Bronchial epithelial cell (primary cell): ENCODE results near the gene COX7A2. TPM values are rescaled to one million over a fixed set of nuclear protein-coding genes. Genes with fewer than 3 reads are reported as not detected.
A peak's percentile ranks its signal among the peaks of the same experiment; 100 is the strongest.

ENCODE experiments used
- DNase-seq: peaks from one replicate; pipeline ENCODE4 v3.0.0-alpha.2; 2010; ENCODE audit warnings: low read depth
- FAIRE-seq: peaks from 2 replicates; lab custom pipeline; 2011; peaks lifted over from hg19 to GRCh38; lab: Jason Lieb, UNC
- H3K27me3 ChIP-seq: 2 replicates; pipeline ENCODE4 v1.5.1; 2011; ENCODE audit warnings: low read length; ENCODE audit not compliant: control insufficient read depth, insufficient read depth
- H3K36me3 ChIP-seq: 2 replicates; pipeline ENCODE4 v1.5.1; 2011; ENCODE audit warnings: low read length; ENCODE audit not compliant: control insufficient read depth, insufficient read depth
- H3K4me3 ChIP-seq: 2 replicates; pipeline ENCODE4 v1.5.1; 2011; ENCODE audit warnings: mild to moderate bottlenecking, low read depth, low read length, control low read depth
- CTCF ChIP-seq: IDR thresholded peaks from 2 replicates; pipeline ENCODE4 v1.5.1; 2011; ENCODE audit warnings: mild to moderate bottlenecking, moderate library complexity, low read length, control low read depth, inconsistent platforms; ENCODE audit not compliant: insufficient read depth, severe bottlenecking
- total RNA-seq: library from RNA; depleted of rRNA; stranded (reverse); fragments of >200 nt; gene quantifications from 2 replicates; pipeline ENCODE4 v1.2.1, GENCODE V29; 2014

COX7A2 gene
- total RNA-seq, 1 donor from 2014 or later, result 176 TPM

DNA sequence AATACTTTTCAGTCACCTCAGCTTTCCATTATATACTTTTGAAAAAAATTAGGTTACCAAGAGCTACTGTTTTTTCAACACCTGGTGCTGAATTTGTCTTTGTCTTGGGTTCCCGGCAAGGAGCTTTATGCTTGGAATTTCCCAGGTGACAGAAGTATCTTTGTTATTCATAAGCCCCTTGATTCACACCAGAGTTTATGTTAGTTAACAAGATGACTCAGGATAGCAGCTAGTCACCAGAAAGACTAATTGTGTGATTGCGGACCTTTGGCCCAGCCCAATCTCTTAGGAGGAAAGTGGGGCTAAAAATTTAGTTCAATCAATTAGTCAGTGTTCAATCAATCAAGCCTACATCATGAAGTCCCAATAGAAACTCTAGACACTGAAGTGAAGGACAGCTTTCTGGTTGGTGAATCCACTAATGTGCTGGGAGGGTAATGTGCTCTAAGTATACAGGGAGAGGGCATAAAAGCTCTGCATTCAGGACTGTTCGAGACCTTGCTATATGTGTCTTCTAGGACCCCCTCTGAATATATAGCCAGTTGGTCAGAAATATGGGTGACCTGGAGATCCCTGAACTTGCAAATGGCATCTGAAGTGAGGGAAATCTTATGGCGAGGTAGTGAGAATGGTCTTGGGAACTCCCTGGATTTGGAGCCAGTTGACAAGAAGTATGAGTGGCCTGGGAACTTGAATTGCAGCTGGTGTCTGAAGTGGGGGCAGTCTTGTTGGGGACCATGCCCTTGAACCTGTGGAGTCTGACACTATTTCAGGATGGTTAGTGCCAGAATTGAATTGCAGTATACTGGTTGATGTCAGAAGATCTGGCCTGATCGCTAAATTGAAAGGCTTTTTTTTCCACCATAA, 24.8 kb upstream of the COX7A2 start:
- no peak overlapping the region for H3K4me3 ChIP-seq
- peak; percentile 92 for DNase-seq
- H3K36me3 ChIP-seq, result peaks cover 2% of the 10 kb centered on the region
- no peak for TF ChIP-seq CTCF
- H3K27me3 ChIP-seq, result no peaks in the 10 kb centered on the region
- FAIRE-seq, result no peak

GRCh38 chr6:75267461-75267860, 23.9 kb upstream of the COX7A2 start:
- Histone ChIP-seq H3K36me3 (no peaks in the 10 kb centered on the region), H3K4me3 (no peak overlapping the region), H3K27me3 (no peaks in the 10 kb centered on the region)
- no peak for DNase-seq
- FAIRE-seq, result no peak
- TF ChIP-seq CTCF, result no peak

DNA sequence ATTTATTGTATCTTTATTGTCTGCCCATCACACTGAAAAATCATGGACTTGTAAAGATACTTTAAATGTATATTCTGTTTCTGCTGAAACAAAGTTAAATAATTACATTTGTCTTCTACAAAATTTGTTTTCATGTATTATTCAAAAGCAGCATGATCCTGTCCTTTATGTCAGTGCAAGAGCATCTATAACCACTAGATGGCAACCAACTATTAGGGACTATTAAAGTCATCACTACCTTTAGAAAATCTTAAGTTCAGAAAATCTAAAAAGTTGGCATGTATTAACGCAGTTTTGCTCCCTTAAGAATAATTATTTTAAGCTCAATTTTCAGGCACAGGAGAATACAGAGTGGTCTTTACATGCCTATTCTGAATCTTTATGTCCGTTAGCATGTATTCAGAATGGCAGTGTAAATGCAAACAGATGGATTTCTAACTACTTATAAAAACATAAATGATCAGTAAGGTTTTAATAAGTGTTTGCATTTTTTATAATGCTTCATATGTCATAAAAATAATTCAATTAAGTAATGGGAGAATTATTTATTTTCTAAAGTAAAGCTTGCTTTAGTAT, 23.2 kb upstream of the COX7A2 start:
- no peak overlapping the region for H3K4me3 ChIP-seq
- TF ChIP-seq CTCF, result peak; percentile 48
- no peak for FAIRE-seq
- H3K27me3 ChIP-seq, result no peaks in the 10 kb centered on the region
- DNase-seq, result peak; percentile 66
- peaks cover 2% of the 10 kb centered on the region for H3K36me3 ChIP-seq

GRCh38 chr6:75263401-75263750, 19.8 kb upstream of the COX7A2 start:
- Histone ChIP-seq H3K4me3 (no peak overlapping the region), H3K27me3 (no peaks in the 10 kb centered on the region), H3K36me3 (peaks cover 3% of the 10 kb centered on the region)
- DNase-seq (no peak), FAIRE-seq (no peak)
- no peak for TF ChIP-seq CTCF

GRCh38 chr6:75262716-75263400, 19.3 kb upstream of the COX7A2 start:
- no peak overlapping the region for H3K4me3 ChIP-seq
- H3K36me3 ChIP-seq, result peaks cover 3% of the 10 kb centered on the region
- DNase-seq (no peak), FAIRE-seq (no peak)
- H3K27me3 ChIP-seq, result no peaks in the 10 kb centered on the region
- no peak for TF ChIP-seq CTCF
